K562 (cell line): Measurements from ENCODE around the gene GDPD2. TPM values are rescaled to one million over a fixed set of nuclear protein-coding genes. Genes with fewer than 3 reads are reported as not detected.

Source experiments
- HIVEP1 ChIP-seq: fragments of 250-450 bp; sonication (Bioruptor Pico); IDR thresholded peaks from 2 replicates; pipeline ENCODE4 v1.4.0; 2020; ENCODE audit warnings: mild to moderate bottlenecking
- MEF2A ChIP-seq: IDR thresholded peaks from 2 replicates; pipeline ENCODE4 v1.6.1; 2011; ENCODE audit warnings: low read depth, mild to moderate bottlenecking, low read length, moderate library complexity; ENCODE audit not compliant: control insufficient read depth
- MLLT1 ChIP-seq, 2 experiments: fragments of 450-650 bp; IDR thresholded peaks; 2 replicates each; pipeline ENCODE4 v1.6.1; 2016
- NCOR1 ChIP-seq: fragments of 450-650 bp; IDR thresholded peaks from 2 replicates; pipeline ENCODE4 v1.6.1; 2016; ENCODE audit warnings: mild to moderate bottlenecking, moderate library complexity
- RFX1 ChIP-seq: fragments of 450-650 bp; IDR thresholded peaks from 2 replicates; pipeline ENCODE4 v1.6.1; 2016; ENCODE audit warnings: mild to moderate bottlenecking, moderate library complexity
- RFX7 ChIP-seq: fragments of 250-450 bp; sonication (Bioruptor Pico); IDR thresholded peaks from 2 replicates; pipeline ENCODE4 v1.5.1; 2021; ENCODE audit warnings: mild to moderate bottlenecking
- SP1 ChIP-seq: sonication (generic); formaldehyde crosslinking; IDR thresholded peaks from 2 replicates; pipeline ENCODE4 v1.8.1; 2022; ENCODE audit warnings: mild to moderate bottlenecking, missing genetic modification reagents
- THRAP3 ChIP-seq: fragments of 450-650 bp; IDR thresholded peaks from 2 replicates; pipeline ENCODE4 v1.6.1; 2016; ENCODE audit warnings: mild to moderate bottlenecking, inconsistent platforms, borderline replicate concordance
- ZNF146 ChIP-seq: IDR thresholded peaks from one replicate; pipeline ENCODE4 v1.6.1; 2018; ENCODE audit warnings: missing compliant biosample characterization; ENCODE audit not compliant: unreplicated experiment
- ZNF197 ChIP-seq: fragments of 200-800 bp; sonication (Bioruptor generic); IDR thresholded peaks from 2 replicates; pipeline ENCODE4 v1.6.1; 2016; ENCODE audit warnings: low read depth, missing genetic modification characterization, missing compliant biosample characterization
- polyA plus RNA-seq, 8 experiments: library from polyadenylated mRNA; depleted of rRNA in 4 of 8; stranded (reverse) in 5 of 8; unstranded in 3 of 8; fragments of >200 nt; fragmentation: Nextera tagmentation in 2 of 8; fragmentation: Illumina TruSeq in 1 of 8; extraction: Ambion mirVana in 2 of 8; extraction: Trizol in 1 of 8; gene quantifications; 2 replicates each; pipeline versions ENCODE4 v1.2.1 to v1.2.3, GENCODE V29; 2011 to 2014; ENCODE audit warnings: inconsistent platforms in 1 of 8, missing spikeins in 1 of 8
- total RNA-seq, 7 experiments: library from RNA; depleted of rRNA in 6 of 7; stranded (reverse); fragments of >200 nt in 6 of 7; fragmentation: Illumina TruSeq in 2 of 7; extraction: Trizol in 2 of 7; gene quantifications; 2 replicates each; pipeline versions ENCODE4 v1.2.1 to v1.2.3, GENCODE V29; 2011 to 2021; ENCODE audit warnings: low replicate concordance in 1 of 7
- TF ChIP-seq, protein P1 (sequence below), 2 experiments: fragments of 150-350 bp in 1 of 2; IDR thresholded peaks; 2 replicates each; pipeline ENCODE4 v1.6.1; 2012 to 2016; ENCODE audit warnings: low read depth in 2 of 2, low read length in 2 of 2, mild to moderate bottlenecking in 1 of 2, moderate library complexity in 1 of 2
- TF ChIP-seq, protein P2 (sequence below): sonication (generic); formaldehyde crosslinking; IDR thresholded peaks from 2 replicates; pipeline ENCODE4 v1.8.1; 2023; ENCODE audit warnings: mild to moderate bottlenecking, missing genetic modification reagents
- TF ChIP-seq, protein P3 (sequence below): fragments of 450-650 bp; formaldehyde crosslinking; IDR thresholded peaks from 2 replicates; pipeline ENCODE4 v1.4.0; 2022; ENCODE audit warnings: missing genetic modification characterization
- TF ChIP-seq, protein P4 (sequence below): fragments of 250-450 bp; sonication (Bioruptor Pico); IDR thresholded peaks from 2 replicates; pipeline ENCODE4 v1.5.0; 2021
- TF ChIP-seq, protein P5 (sequence below): sonication (generic); formaldehyde crosslinking; IDR thresholded peaks from 2 replicates; pipeline ENCODE4 v1.8.0; 2023; ENCODE audit warnings: mild to moderate bottlenecking, missing genetic modification reagents

The GDPD2 gene
- total and polyA plus RNA-seq, 9 of the 15 experiments (the other 6 are each of a cell fraction or from before 2014, with no cell fraction given): not detected

DNA sequence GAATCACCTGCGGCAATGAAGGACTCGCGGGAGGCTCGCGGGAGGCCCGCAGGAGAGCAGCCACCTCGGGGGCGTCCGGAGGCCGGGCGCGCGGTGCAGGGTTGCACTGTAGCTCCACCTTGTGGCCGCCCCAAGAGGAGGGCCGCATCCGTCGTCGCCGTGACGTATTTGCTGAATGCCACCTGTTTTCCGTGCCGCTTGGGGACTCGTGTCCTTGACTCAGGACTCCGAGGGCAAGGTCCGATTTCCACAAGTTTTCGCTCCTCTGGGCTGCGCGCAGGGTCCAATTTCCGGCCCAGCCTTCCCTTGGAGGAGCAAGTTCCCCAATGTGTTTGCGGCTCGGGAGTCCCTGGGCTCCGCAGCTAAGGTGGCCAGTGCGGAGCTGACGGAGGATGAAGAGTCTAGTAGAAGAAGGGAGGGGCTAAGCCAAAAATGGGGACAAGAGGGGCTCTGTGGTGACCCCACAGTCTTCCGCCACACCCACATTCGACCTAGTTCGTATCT lies 10.8 kb downstream of the GDPD2 start (continued):
- TF ChIP-seq, protein P1, sequence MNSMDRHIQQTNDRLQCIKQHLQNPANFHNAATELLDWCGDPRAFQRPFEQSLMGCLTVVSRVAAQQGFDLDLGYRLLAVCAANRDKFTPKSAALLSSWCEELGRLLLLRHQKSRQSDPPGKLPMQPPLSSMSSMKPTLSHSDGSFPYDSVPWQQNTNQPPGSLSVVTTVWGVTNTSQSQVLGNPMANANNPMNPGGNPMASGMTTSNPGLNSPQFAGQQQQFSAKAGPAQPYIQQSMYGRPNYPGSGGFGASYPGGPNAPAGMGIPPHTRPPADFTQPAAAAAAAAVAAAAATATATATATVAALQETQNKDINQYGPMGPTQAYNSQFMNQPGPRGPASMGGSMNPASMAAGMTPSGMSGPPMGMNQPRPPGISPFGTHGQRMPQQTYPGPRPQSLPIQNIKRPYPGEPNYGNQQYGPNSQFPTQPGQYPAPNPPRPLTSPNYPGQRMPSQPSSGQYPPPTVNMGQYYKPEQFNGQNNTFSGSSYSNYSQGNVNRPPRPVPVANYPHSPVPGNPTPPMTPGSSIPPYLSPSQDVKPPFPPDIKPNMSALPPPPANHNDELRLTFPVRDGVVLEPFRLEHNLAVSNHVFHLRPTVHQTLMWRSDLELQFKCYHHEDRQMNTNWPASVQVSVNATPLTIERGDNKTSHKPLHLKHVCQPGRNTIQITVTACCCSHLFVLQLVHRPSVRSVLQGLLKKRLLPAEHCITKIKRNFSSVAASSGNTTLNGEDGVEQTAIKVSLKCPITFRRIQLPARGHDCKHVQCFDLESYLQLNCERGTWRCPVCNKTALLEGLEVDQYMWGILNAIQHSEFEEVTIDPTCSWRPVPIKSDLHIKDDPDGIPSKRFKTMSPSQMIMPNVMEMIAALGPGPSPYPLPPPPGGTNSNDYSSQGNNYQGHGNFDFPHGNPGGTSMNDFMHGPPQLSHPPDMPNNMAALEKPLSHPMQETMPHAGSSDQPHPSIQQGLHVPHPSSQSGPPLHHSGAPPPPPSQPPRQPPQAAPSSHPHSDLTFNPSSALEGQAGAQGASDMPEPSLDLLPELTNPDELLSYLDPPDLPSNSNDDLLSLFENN (IDR thresholded peaks at IDR 0.05; ENCODE audit: low read depth in 2 of 2, low read length in 2 of 2): no peak
- TF ChIP-seq, protein P2, sequence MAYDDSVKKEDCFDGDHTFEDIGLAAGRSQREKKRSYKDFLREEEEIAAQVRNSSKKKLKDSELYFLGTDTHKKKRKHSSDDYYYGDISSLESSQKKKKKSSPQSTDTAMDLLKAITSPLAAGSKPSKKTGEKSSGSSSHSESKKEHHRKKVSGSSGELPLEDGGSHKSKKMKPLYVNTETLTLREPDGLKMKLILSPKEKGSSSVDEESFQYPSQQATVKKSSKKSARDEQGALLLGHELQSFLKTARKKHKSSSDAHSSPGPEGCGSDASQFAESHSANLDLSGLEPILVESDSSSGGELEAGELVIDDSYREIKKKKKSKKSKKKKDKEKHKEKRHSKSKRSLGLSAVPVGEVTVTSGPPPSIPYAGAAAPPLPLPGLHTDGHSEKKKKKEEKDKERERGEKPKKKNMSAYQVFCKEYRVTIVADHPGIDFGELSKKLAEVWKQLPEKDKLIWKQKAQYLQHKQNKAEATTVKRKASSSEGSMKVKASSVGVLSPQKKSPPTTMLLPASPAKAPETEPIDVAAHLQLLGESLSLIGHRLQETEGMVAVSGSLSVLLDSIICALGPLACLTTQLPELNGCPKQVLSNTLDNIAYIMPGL (CRISPR knock-in tag): no peak
- TF ChIP-seq, protein P3, sequence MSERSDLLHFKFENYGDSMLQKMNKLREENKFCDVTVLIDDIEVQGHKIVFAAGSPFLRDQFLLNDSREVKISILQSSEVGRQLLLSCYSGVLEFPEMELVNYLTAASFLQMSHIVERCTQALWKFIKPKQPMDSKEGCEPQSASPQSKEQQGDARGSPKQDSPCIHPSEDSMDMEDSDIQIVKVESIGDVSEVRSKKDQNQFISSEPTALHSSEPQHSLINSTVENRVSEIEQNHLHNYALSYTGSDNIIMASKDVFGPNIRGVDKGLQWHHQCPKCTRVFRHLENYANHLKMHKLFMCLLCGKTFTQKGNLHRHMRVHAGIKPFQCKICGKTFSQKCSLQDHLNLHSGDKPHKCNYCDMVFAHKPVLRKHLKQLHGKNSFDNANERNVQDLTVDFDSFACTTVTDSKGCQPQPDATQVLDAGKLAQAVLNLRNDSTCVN (CRISPR knock-in tag): no peak
- TF ChIP-seq MEF2A (no peak), MLLT1 (IDR thresholded peaks at IDR 0.05) (no peak), ZNF197 (no peak), SP1 (CRISPR knock-in tag) (no peak), NCOR1 (peak; percentile 5; the same call in 1 of the 2 replicates), RFX7 (CRISPR knock-in tag) (no peak), ZNF146 (no peak), THRAP3 (no peak), RFX1 (no peak), HIVEP1 (CRISPR knock-in tag) (no peak)
- TF ChIP-seq, protein P4, sequence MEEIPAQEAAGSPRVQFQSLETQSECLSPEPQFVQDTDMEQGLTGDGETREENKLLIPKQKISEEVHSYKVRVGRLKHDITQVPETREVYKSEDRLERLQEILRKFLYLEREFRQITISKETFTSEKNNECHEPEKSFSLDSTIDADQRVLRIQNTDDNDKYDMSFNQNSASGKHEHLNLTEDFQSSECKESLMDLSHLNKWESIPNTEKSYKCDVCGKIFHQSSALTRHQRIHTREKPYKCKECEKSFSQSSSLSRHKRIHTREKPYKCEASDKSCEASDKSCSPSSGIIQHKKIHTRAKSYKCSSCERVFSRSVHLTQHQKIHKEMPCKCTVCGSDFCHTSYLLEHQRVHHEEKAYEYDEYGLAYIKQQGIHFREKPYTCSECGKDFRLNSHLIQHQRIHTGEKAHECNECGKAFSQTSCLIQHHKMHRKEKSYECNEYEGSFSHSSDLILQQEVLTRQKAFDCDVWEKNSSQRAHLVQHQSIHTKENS (CRISPR knock-in tag): no peak
- TF ChIP-seq, protein P5, sequence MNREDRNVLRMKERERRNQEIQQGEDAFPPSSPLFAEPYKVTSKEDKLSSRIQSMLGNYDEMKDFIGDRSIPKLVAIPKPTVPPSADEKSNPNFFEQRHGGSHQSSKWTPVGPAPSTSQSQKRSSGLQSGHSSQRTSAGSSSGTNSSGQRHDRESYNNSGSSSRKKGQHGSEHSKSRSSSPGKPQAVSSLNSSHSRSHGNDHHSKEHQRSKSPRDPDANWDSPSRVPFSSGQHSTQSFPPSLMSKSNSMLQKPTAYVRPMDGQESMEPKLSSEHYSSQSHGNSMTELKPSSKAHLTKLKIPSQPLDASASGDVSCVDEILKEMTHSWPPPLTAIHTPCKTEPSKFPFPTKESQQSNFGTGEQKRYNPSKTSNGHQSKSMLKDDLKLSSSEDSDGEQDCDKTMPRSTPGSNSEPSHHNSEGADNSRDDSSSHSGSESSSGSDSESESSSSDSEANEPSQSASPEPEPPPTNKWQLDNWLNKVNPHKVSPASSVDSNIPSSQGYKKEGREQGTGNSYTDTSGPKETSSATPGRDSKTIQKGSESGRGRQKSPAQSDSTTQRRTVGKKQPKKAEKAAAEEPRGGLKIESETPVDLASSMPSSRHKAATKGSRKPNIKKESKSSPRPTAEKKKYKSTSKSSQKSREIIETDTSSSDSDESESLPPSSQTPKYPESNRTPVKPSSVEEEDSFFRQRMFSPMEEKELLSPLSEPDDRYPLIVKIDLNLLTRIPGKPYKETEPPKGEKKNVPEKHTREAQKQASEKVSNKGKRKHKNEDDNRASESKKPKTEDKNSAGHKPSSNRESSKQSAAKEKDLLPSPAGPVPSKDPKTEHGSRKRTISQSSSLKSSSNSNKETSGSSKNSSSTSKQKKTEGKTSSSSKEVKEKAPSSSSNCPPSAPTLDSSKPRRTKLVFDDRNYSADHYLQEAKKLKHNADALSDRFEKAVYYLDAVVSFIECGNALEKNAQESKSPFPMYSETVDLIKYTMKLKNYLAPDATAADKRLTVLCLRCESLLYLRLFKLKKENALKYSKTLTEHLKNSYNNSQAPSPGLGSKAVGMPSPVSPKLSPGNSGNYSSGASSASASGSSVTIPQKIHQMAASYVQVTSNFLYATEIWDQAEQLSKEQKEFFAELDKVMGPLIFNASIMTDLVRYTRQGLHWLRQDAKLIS (CRISPR knock-in tag): no peak
